Jurkat, Clone E6-1 (cell line): ENCODE data around the gene CRYBG2. TPM values are rescaled to one million over a fixed set of nuclear protein-coding genes. Genes with fewer than 3 reads are reported as not detected.
A peak's percentile ranks its signal among the peaks of the same experiment; 100 is the strongest.
"Not testable (repeated sequence)": the region's sequence is repeated elsewhere in the genome, so short reads cannot be mapped to it uniquely, and the experiment has no call there.

Experiments used
- DNase-seq: peaks from one replicate; pipeline ENCODE4 v3.0.0-alpha.2; 2011; ENCODE audit warnings: low read depth, low spot score
- H3K4me3 ChIP-seq: 2 replicates; pipeline ENCODE4 v1.5.1; 2011; ENCODE audit warnings: mild to moderate bottlenecking, low read length, control low read depth, moderate library complexity
- polyA plus RNA-seq: library from polyadenylated mRNA; unstranded; fragments of >200 nt; gene quantifications from one replicate; pipeline ENCODE4 v1.2.1, GENCODE V29; 2012; ENCODE audit warnings: missing spikeins; ENCODE audit not compliant: insufficient read length, insufficient read depth

The CRYBG2 gene, protein sequence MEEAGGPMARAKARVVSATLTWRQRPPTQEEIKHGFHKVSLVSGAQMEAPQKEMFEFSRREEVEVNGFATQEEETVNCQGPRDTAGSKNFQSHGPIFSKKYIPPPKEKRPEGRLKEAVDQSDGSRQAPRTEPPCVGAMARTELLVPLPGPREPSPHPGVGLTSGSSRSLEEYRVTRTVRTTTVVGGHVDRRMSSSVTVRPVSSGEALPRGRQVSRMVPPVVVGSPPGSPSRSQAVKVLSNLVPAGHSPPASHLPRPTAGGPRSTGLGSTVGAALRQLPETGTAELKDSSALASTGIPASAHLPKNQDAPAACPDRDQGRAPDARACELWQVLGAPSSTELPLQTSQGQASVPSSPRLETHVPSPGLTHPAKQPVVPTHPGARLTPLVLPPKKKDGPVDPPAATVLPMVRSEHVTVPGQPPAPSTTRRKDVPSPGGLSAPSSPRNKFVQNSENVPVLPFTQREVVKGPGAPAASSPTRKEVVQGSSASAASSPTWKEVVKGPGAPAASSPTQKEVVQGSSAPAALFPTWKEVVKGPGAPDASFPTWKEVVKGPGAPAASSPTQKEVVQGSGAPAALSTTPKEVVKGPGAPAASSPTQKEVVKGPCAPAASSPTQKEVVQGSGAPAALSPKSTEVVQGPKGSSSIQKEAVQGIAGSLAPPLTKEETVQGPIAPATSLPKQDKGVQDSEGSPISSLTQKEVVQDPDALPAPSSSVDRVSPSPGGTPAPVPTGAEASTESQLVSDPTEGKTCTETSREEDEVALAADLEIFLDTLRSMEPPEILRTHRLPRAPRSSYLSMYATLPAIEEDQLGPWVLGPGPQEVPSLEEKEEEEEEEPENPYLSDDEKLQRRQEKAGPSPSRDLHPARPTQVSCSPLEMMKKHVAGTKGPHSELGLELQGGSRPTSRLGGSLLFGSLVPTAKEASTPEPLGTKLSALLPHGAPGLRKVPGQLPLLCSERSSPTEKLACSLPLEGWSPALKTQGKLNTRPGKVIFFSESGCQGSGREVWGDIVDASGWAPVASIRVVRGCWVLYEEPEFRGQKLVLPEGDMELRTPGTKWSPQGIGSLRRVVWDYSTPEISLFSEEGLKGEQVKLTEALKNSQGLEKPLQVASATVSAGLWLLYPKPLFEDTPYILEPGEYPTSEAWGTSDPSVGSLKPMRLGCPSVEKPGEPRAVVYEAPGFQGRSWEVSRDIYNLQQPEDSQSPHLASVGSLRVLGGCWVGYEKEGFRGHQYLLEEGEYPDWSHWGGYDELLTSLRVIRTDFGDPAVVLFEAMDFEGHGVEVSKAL (N-terminal part only)
- 3.7 TPM for polyA plus RNA-seq

DNA sequence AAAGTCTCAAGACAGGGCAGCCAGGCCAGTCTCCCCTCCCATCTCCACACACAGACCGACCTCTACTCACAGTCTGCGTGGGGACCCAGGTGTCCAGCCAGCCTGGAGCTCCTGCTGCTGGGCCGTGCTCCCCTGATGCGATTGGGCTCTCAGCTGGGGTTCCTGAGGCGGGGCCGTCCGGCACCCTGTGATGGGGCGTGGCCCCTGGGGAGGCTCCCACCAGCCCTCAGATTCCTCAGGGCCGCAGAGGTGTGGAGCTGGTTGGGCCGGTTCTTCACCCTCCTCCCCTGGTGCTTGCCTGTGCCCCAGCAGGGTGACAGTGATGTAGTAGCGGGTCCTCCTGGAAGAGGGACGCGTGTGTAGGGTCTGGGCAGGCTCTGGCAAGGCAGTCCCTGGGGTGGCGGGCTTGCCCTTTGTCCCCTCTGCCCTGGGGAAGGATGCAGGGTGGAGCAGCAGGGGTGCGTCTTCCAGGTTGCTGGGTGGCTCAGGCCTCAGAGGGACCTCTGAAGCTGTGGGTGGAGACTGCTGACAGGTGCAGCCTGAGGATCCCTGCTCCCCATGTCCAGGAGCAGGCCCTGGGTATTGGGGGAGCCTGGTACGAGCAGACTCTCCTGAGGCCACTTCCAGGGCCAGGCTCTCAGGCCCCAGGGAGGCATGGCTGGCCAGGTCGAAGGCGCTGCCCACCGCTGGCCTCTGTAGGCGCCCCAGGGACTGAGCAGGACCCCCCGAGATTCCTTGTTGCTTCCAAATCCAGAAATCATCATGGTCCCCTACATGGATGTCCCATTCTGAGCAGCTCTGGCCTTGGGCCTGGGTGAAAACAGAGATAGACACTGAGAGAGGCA lies at the start of gene CRYBG2:
Gene CRYBG2 (minus strand): TSS at position 155 of the 845 bp plus-strand sequence. CDS start 7,473 bp downstream, outside the sequence.
- no peak for DNase-seq
- no peak within 1 kb of the TSS for H3K4me3 ChIP-seq

DNA sequence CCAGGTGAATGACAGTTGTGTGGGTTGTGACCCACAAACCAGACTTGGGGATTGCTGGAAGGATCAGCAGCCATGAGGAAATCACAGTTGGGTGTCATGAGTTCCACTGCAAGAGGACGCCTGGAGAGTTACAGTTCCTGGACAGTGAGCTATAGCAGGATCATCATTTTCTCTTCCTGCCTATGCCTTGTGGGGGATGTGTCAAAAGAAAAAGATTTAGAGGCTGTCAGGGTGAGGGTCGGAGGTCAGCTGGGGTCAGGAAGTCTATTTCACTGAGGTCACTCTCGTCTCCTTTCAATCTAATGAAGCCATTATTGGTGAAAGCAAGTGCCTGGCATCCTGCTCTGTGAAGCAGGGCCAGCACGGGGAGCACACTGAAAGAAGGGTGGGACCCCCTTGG lies 49.7 kb upstream of the CRYBG2 start:
- no peak overlapping the region for H3K4me3 ChIP-seq
- no peak for DNase-seq

DNA sequence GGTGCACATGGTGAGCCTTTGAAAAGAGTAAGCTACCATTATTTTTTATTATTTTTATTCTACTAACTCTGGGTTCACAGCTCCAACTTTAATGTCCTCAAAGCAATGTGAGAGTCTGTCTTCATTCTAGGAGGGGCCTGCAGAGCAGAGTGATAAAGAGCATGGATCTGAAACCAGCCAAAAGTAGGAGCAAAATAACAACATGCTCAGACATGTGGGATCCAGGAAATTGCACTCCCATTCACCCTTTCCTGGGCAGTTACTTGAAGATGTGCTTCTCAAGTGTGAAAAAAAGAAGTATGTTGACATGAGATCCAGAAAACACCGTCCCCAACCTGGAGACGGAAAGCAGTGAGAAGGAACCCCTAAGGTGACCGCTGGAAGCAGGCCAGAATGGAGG lies 48.0 kb upstream of the CRYBG2 start:
- no peak for DNase-seq

DNA sequence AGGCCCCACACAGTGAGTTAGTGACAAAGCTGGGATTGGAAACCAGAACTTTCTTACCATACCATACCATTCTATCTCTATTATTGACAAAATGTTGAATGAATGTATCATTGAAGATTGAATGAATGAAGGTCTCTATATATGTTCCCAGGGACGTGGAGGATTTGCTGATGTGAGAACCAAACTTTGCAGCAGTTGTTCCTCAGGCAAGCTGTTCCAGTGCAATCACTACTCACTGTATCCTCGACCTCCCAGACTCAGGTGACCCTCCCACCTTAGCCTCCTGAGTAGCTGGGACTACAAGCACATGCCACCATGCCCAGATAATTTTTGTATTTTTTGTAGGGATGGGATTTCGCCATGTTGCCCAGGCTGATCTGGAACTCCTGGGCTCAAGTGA lies 45.1 kb upstream of the CRYBG2 start:
- no peak for DNase-seq
- H3K4me3 ChIP-seq, result no peak overlapping the region

More for the DNA sequence above, 48.0 kb upstream of the CRYBG2 start:
- H3K4me3 ChIP-seq, result no peak overlapping the region

DNA sequence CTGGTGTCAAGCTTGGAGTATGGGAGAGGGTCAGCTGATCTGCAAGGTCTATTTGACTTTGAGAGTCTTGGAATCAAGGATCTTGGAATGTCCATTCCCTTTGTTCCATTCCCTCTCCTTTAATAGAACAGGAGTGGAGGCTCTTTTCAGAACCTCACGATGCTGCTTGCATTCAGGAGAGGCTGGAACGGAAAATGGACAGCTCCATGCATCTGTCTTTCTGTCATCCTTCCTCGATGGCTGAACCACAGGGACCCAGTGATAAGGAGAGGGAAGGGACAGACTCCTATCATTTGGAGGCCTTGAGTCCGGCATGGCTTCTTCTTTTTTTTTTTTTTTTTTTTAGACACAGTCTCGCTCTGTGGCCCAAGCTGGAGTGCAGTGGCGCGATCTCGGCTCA lies 41.8 kb upstream of the CRYBG2 start:
- DNase-seq, result no peak
- H3K4me3 ChIP-seq, result no peak overlapping the region

DNA sequence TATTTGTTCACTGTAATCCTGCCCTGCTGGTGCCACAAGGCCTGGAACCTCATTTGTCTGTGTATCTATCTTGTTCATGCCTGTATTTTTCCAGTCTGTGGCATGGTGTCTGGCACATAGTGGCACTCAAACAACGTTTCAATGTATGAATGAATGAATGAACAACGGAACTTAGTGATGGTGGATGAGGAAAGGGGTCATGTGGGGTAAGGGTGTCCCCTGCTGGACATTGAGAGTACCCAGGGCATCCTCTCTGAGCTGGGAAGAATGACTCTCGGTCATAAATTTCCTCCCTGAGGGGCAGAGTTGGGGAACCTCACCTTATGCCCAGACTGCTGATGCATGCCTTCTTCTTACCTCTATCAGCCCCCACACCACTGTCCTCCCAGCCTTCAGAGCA lies 37.5 kb upstream of the CRYBG2 start:
- no peak overlapping the region for H3K4me3 ChIP-seq
- DNase-seq, result peak; percentile 42

DNA sequence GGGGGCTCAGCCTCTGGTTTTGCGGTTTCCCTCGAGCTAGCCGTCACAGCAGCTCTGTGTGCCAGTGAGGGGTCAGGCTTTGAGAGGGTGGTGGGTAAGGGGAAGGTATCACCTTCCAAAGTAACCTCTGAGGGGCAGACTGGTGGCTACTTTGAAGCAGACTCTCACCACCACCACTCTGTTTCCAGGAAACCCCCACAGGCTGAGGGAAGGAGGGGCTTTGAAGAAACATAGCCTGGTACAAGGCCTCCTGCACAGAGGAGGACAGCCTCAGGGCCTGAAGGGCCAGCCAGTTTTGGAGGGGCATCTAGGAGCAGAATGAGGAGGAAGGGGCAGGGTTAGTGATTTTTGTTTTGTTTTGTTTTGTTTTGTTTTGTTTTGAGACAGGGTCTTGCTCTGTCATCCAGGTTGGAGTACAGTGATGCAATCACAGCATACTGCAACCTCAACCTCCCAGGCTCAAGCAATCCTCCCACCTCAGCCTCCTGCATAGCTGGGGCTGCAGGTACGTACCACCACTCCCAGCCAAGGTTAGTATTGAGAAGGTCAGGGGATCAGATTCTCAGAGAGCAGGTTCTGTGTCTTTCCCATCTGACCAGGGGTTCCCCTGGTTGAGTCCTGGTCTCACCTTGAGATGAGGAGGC lies 35.8 kb upstream of the CRYBG2 start:
- no peak overlapping the region for H3K4me3 ChIP-seq

DNA sequence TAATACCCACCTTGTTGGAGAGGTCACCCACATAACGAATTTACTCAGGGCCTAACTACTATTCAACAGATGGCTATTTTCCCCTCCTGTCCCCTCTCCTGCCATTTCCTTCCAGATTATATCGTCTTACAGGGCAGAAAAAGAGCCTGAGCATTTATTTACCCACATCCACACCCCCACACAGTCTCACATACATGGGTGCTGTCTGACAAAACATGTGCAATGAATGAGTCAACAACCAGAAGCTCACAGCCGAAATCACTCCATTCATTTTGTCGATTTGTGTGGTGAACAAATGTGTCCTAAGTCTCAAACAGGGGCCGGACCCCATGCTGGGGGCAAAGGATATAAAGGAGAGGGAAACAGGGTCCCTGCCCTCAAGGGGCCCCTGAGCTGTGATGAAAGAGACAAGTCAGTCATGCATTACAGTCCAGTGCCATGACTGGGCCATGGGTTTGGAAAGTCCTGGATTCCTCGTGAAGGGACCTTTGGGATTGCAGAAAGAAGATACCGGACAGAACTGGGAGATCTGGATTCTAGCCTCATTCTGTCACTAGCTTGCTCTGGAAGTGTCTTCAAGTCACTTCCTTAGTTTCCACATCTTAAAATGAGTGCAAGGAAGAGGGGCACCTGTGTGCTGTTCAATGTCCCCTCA lies 35.0 kb upstream of the CRYBG2 start:
- no peak overlapping the region for H3K4me3 ChIP-seq
- DNase-seq, result no peak

More for the DNA sequence above, 35.8 kb upstream of the CRYBG2 start:
- no peak for DNase-seq

DNA sequence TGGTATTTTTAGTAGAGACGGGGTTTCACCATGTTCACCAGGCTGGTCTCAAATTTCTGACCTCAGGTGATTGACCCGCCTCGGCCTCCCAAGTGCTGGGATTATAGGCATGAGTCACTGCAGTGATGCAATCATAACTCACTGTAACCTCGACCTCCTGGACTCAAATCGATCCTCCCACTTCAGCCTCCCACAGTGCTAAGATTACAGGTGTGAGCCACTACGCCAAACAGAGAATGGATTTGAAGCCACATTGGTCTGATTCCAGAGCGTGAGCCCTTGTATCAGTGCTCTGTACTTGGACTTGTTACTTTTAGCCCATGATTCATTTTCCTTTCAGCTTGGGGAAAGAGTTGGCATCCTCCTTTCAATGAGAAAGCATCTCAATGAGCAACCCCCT lies 33.5 kb upstream of the CRYBG2 start:
- H3K4me3 ChIP-seq, result no peak overlapping the region
- no peak for DNase-seq

DNA sequence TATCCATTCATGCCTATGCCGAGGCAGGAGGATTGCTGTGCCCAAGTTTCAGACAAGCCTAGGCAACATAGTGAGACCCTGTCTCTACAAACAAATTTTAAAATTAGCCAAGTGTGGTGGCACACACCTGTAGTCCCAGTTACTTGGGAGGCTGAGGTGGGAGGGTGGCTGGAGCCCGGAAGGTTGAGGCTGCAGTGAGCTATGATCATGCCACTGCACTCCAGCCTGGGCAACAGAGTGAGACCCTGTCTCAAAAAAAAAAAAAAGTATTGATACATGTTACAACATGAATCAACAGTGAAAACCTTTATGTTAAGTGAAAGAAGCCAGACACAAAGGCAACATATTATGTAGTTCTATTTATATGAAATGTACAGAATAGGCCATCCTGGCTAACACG lies 31.1 kb upstream of the CRYBG2 start:
- DNase-seq, result not testable (repeated sequence)

DNA sequence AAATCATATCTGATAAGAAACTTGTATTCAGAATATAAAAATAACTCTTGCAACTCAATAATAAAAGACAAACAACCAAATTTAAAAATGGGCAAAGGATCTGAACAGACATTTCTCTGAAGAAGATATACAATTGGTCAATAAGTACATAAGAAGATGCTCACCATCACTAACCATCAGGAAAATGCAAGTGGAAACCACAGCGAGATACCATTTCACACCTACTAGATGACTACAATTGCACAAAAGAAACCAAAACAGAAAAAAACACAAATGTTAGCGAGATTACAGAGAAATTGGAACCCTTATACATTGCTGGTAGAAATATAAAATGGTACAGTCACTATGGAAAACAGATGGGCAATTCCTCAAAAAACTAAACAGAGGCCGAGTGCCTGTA lies 30.1 kb upstream of the CRYBG2 start:
- H3K4me3 ChIP-seq, result no peak overlapping the region
- no peak for DNase-seq

More for the DNA sequence above, 31.1 kb upstream of the CRYBG2 start:
- not testable (repeated sequence) for H3K4me3 ChIP-seq

DNA sequence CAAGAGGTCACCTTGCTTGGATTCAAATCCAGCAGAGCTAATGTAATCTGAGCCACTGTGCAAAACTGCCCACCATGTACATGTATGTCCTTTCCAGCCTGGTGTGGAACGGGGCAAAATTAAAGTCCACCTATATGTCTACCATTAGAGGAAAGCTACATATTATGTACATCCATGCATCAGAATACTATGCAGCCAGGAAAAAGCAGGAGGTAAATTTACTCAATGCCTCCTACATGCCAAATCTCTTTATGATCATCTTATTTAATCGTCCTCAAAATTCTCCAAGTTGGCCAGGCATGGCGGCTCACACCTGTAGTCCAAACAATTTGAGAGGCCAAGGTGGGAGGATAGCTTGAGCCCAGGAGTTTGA lies 24.9 kb upstream of the CRYBG2 start:
- no peak for DNase-seq
- H3K4me3 ChIP-seq, result no peak overlapping the region

DNA sequence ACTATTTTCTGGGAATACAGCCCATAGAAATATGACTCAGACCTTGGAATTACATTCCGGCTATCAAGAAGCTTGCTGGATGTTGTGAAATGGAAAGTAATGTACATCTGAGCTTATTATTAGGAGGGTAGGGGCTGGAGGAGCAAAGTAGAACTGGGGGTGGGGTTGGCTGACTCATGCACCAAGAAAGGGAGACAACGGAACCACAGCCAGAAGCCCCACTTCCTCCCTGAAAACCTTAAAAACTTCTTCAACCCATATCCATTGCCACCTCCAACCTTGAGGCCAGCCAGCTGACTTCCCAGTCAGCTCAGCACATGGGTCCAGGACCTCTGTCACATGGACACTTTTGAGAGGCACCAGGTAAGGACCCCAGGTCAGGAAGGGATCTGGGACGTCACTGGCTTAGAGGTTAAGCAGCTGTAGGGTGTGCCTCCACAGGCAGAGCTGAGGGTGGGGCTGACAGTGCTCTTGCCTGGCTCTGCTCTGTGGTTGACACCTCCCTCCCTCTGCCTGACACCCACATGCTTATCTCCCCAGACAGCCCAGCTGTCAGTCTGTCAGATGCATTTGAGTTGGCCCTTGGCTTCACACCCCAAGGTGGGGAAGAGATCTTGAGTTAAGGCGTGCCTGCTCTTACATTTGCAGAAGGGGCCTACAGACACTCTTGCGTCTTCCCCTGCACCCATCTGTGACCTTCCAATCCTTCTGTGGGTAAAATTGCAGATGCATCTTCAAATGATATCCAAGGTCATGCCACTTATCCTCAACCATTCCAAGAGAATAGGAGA lies 24.4 kb upstream of the CRYBG2 start:
- peak overlapping the region; percentile 31 for H3K4me3 ChIP-seq
- DNase-seq, result peak; percentile 97

DNA sequence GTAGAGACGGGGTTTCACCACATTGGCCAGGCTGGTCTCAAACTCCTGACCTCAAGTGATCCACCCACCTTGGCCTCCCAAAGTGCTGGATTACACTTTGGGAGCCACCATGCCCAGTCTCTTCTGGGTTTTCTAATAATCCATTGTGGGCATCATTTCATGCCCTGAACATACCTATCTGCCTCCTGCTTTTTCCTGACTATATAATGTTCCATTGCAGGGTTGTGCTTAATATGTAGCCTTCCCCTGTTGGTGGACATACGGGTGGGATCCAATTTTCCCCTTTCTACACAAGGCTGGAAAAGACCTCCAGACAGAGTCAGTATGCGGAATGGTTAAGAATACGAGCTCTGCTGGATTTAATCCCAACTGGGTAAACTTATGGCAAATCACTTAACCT lies 22.1 kb upstream of the CRYBG2 start:
- H3K4me3 ChIP-seq, result no peak overlapping the region
- DNase-seq, result no peak

DNA sequence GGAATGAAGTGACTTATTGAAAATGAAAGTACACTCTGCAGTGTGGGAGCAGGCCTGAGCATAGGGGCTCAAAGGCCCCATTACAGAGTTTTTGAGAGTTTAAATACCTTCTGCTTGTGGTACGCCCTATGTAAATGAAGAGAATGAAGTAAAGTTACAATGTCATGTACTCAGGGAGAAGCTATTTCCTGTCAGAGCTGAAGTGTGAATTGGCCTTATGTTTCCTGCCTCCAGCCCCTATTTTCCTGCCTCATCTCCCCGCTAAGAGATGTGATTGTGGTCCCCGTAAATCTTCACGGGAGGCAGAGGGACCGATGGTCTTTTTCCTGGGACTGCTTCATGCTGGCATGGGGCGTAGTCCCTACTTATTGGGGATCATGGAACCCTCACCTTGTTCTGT lies 21.2 kb upstream of the CRYBG2 start:
- no peak overlapping the region for H3K4me3 ChIP-seq
- peak; percentile 52 for DNase-seq

DNA sequence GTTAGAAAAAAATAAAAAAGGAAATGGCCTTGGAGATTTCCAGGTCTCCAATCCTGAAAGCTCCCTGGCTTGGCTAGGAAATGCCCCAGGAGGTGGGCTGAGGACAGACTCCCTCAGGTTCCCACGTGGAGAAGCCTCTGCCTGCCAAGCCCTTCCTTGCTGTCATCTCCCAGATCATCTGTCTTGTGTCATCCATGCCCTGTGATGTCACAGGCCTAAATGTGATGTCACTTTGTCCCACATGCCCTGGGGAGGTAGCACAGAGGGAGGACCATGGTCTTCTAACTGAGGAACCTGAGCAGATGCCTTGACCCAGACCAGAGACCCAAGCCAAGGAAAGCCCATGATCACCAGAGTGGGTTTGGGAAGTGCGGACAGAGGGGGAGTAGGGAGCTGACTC lies 20.4 kb upstream of the CRYBG2 start:
- not testable (repeated sequence) for H3K4me3 ChIP-seq, DNase-seq

DNA sequence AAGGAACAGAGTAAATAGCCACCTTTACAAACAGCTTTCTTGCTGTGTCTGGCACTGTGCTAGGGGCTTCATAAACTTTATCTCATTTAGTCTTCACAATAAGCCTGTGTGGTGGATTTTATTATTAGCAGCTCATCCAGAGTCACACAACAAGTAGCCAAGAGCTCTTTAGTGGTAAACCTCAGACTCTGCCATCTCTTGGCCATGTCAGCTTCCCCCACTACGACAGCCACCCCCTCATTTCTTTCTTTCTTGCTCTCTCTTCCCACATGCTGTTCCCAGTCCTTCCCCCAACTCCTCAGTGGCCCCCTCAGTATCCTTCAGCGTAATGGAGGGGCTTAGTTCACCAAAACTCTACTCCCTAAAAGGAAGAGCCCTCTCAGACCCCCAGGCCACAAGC lies 19.9 kb upstream of the CRYBG2 start:
- DNase-seq, result no peak

More for the DNA sequence above, 19.9 kb upstream of the CRYBG2 start:
- H3K4me3 ChIP-seq, result no peak overlapping the region
